Measurements from ENCODE around the gene SRD5A1.
A peak's percentile ranks its signal among the peaks of the same experiment; 100 is the strongest.

Gene SRD5A1, protein sequence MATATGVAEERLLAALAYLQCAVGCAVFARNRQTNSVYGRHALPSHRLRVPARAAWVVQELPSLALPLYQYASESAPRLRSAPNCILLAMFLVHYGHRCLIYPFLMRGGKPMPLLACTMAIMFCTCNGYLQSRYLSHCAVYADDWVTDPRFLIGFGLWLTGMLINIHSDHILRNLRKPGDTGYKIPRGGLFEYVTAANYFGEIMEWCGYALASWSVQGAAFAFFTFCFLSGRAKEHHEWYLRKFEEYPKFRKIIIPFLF
- 4.4 to 17.6 (median 9.2) reads per million in 3 experiments for total RNA-seq

DNA sequence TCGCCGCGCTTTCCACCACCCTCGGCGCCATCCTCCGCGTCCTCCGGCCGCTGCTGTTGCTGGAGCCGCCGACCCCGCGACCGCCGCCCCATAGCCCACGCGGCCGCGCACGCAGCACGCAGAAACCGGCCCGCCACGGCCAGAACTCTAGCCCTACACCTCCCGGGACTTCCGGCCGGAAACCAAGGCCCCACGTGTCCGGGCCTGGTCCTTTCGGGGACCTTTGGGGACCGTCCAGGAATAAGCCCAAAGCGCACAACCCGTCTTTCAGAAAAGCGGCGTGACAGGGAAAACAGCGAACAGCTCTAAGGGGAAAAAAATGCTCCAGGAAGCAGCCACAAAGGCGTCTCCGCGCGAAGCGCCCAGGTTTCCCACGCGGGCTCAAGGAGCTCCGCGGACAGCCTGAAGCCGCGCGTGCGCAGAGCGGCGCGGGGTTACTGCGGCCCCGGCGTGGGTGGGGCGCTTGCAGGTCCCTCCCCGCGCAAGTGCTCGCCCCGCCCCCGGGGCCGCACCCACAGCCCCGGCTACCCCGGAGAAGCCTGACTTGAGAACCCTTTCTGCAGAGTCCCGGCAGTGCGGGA, at the start of gene SRD5A1, which contains the start of gene NSUN2:
SRD5A1 (plus strand) TSS at position 553 of the 581 bp plus-strand sequence. CDS start 137 bp downstream, outside the sequence.
NSUN2 (minus strand) TSS at position 157 of the 581 bp plus-strand sequence; CDS start at position 92, 65 bp downstream.
- peak; percentile 94 for DNase-seq

DNA sequence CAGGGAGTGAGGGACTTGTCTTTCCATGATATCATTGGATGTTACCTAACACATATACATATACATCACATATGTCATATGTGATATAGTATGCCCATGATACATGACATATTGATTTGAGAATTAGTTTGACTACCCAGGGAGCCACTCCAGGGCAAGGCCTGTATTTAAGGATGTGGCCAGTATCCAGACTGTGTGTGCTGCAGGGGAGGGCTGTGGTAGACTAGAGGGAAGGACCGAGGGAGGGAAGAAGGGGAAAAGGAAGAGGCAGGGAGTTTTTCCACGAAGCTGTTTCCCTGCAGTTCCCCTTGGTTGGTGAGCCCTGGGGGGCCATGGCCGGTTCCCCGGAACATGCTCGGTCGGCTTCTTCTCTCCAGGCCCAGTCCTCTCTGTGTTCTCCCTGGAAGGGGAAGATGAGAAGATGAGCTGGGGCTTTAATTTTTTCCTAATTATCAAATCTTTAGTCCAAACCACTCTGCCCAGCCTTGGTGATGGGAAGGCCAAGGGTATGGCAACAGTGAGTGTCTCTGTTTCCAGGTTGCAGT, 49.1 kb upstream of the SRD5A1 start:
- DNase-seq = no peak

DNA sequence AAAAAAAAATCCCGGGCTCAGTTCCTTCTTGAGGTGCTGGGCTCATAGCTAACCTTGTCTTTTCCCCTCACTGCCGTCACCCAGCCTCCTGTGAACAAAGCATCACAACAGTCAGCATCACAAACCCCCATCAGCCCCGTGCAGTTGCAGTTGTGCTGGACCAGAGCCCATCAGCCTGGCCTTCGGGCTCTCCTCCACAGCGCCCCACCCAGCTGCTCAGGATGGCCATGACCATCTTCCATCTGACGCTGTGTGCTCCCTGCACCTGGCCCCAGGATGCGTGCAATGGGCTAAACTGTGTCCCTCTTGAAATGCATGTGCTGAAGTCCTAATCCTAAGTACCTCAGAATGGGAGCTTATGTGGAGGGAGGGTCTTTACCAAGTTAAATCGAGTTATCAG, 48.5 kb upstream of the SRD5A1 start:
- DNase-seq = no peak

DNA sequence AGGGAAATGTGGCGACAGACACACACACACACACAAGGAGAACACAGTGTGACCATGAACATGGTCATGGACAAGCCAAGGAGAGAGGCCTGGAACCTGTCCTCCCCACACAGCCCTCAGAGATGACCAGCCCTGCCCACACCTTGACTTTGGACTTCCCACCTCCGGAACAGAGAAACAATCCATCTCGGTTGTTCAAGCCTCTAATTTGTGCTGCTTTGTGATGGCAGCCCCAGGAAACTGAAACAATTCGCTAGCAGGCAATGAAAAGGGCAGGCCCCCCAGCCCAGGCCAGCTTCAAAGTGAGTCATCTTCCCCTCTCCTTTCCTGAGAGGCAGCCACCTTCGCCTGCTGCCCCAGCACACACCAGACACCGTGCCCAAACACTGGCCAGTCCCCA, 48.1 kb upstream of the SRD5A1 start:
- no peak for DNase-seq

DNA sequence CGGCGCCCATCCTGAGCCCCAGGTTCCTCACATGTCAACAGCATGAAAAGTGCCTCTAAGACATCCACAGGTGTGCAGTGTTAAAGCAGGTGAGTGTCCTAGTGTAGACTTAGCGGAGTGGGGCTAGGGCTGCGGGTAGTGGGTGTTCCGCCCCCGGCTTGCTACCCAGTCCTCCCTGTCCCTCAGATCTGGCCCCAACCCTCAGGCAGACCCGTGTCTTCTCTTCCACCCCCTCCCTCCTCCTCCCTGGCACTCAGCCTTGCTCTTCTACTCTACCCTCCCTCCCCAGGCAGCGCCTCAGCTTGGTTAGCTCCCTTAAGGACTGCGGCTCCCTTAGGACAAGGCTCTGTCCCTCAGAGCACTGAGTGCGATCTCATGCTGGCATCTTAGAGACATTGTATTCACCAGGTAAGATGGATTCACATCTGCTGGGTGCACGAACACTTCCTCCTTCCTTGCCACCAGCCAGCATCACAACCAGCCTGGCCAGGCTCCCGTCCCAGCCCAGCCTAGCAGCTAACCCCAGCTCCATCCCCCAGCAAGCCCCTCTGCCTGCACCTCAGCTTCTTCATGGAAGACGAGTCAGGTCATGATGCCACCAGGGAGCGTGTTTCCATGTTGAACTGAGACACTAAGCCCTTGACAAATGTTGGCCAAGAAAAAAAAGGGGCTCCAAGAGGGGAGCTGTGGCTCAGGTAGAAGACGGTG, 47.1 kb upstream of the SRD5A1 start:
- DNase-seq = no peak

DNA sequence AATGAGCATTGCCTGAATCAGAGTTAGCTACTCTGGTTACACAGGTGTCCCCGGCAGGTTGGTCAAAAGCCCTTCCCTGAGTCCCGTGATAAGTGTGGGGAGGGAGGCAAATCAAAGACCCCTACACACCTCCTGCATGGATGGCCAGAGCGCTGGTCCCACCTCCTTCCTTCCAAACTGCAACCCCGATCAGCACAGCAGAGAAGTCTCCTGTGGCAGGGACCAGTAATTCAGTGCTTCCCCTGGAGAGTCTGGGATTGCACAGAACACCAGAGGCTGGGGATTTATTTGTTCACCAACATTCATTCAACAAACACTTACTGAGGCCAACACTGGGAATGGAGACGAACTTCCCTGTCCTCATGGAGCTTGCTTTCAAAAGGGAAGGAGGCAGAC, 46.6 kb upstream of the SRD5A1 start:
- no peak for DNase-seq

DNA sequence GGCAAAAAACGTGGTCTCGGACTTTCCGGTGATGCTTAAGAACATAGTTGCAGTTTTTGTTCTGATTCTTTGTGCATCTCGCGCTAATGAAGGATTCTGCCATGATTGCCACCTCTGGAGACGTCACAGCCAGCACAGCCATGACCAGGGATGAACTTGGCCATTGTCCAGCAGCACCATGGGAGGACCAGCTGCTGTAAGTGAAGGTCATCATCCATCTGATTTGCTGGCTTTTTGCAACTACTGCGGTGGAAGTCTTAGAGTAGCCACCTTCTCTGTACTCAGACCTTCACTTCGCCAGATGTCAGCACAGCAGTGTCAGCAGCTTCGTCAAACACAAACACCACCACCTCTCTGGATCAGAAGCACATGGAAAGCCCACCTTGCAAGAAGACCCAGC, 46.1 kb upstream of the SRD5A1 start:
- DNase-seq = no peak

DNA sequence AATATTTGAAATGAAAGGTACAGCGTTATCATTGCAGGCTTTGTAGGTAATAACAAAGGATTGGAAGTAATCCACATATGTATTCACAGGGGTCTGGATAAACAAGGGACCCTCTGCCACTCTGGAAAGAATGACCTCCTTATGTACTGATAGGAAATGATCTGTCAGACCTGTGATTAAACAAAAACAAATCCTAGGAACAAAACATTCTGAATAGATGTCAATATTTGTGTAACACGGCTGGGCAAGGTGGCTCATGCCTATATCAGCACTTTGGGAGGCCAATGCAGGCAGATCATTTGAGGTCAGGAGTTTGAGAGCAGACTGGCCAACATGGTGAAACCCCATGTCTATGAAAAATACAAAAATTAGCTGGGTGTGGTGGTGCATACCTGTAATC, 42.7 kb upstream of the SRD5A1 start:
- no peak for DNase-seq

DNA sequence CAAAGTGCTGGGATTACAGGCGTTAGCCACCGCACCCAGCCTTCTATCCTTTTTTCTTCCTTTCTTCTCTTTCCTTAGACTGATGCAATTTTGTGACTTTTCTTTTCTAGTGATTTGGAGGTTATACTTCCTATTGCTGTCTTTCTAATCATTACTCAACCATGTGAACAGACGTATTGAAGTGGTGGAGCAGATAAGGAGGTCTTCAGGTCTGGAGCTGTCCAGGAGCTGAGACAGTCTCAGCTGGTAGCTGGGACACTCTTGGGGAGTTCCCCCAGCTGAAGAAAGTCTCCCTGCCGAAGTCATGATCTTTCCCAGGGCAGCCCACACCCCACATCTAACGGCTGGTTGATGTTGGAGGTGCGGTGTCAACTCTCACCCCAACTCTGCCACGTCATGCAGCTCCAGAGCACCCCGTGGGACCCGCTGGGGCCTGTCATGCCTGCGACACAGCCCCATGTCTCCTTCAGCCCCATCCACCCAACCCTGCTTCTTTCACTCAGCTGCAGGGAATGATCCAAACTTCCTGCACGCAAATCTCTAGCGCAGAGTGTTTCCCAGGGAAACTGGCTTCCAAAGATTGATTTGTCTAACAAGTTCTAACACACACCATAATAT, 41.5 kb upstream of the SRD5A1 start:
- no peak for DNase-seq

DNA sequence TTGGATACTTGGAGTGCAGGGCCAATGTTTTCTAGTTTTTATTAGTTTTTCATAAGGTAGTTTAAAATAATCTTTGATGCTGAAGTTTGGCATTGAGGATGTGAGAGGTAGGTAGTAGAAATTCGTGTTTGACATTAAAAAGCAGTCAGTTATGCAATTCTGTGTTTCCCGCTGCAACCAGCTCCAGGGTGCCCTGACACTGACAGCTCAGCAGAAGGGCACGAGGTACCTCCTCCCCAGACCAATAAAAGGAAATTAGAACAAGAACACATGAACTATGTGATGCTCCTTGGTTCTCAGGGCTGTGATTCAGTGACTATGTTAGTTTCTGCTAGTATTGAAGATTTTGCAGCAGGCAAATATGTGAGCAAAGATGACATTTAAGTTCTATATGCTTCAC, 40.6 kb upstream of the SRD5A1 start:
- DNase-seq = no peak

DNA sequence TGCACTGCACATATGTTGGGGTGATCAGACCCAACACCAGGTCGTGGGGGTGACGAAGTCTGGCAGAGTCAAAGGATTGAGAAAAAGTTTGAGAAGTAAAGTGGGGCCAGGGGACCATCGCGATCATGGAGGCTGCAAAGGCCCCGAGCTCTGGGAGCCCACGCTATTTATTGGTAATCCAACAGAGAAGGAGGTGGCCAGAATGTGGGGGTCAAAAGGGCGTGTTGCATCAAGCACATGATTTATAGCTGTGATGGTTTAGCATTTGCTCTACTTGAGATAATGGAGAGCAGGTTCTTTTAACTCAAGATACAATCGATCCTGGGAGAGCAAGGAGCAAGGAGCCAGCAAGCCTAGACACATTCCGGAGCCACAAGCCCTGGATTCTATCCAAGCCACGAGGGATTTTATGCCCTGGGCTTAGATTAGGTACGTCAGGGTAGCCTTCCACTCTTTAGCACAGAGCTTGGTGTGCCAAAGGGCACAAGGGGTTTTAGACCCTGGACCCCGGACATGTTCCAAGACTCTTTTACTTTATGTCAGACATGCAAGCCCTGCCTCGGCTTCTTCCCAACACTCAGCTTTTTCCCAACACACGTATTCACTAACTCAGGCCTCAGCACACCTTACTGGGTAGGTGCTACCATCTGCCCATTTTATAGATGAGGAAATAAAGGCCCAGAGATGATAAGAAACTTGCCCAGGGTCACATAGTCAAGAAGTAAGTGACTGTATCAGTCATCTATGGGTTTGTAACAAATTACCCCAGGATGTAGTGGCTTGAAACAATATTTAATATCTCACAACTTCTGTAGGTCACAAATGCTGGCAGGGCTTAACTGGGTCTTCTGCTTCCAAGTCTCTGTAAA, 39.9 kb upstream of the SRD5A1 start:
- DNase-seq = no peak

DNA sequence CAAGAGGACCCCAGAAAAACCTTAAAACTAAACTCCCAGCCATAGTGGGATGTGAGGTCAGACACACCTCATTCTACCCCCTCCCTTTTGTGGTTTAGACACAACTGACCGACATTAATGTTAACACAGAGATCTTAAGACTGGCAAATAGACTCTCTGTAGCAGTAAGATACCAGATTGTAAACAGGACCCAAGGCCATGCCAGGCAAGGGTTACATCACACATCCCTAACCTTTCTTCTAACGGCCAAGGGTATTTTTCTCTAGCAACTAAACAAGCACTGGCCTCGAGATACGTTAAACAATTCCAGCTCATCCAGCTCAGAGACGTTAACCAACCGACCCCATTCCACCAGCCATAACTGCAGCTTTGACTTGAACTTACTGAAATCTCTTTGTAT, 39.2 kb upstream of the SRD5A1 start:
- no peak for DNase-seq

DNA sequence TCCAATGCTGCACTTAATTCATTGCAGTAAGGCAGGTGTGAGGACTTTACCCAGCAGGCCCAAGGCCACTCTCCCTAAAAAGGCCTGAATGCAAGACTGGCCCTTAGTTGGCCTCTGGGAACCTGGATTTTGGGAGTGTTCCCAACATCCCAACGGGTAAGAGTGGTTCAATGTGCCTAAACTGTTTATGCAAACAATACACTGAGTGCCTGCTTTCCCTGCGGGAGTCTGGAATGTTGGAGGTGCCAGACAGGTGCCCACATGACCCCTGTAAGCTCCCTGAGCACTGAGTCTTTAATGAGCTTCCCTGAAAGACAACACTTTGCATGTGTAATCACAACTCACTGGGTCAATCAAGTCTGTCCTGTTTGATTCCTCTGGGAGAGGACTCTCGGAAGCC, 37.8 kb upstream of the SRD5A1 start:
- DNase-seq = no peak

DNA sequence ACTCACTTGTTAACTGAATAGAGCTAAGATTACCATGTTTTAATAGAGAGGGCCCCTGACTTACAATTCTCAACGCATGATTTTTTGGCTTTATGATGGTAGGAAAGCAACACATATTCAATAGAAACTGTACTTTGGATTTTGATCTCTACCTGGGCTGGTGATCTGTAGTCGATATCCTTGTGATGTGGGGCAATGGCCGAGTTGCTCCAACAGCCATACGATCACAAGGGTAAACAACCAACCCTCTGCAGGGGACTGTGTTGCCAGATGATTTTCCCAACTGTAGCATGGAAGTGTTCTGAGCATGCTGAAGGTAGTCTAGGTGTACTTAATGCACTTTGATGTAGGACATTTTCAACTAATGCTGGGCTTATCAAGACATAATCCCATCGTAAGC, 36.9 kb upstream of the SRD5A1 start:
- DNase-seq = no peak

DNA sequence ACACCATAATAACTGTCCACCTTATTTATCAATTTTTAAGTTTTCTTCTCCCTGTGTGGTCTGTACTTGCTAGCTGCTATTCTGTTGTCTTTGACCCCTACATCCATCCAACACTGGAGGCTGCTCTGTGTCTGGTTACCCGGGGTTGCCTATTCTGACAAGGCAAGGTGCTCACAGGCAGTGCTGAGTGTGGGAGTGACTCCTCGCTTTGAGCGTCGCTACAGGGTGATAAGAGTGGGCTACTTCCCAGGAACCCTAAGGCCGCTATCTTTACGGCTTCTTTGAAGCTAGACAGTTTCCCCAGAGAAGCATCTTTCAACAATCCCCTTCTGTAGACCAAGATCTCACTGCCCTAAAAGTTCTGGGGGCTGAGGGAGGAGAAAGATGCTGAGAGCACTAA, 35.7 kb upstream of the SRD5A1 start:
- no peak for DNase-seq

DNA sequence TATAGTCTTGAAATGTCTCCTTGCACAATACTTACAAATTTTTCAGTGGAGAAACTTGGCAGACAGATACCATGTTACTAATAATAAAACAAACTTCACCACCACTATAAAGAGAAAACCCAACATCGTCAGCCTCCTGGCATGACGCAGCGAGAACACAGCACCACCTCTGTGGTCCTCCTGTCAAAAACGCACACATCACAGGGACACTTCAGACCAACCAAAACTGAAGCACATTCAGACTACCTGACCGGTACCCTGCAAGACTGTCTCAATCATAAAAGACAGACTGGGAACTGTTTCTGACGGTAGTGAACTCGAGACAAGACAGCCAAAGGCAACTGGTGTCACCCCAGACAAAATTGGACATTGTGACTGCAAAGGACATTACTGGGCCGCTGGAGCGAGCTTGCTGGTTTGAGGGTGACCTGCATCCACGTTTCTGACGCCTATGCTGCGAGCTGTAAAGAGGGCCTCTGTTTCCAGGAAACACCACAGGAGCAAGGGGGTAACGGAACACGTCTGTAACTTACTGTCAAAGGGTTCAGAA, 34.8 kb upstream of the SRD5A1 start:
- DNase-seq = no peak

DNA sequence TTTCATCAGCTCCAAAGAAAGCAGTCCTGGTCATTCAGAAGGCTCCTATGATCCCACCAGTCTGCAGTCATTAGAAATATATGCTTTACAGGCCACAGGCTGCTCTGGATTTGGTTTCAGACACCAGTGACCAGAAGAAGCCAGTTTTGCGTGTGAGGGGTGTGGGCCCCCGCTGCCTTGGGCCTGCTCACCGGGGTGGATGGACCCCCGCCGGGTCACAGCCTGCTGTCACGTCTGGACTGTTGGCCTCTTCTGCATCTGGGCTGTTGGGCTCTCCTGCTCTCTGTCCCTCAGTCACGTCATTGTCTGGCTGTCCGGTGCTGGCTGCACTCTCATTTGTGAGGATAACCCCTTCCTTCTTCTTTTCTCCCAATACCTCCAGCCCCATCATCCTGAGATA, 33.5 kb upstream of the SRD5A1 start:
- DNase-seq = no peak

DNA sequence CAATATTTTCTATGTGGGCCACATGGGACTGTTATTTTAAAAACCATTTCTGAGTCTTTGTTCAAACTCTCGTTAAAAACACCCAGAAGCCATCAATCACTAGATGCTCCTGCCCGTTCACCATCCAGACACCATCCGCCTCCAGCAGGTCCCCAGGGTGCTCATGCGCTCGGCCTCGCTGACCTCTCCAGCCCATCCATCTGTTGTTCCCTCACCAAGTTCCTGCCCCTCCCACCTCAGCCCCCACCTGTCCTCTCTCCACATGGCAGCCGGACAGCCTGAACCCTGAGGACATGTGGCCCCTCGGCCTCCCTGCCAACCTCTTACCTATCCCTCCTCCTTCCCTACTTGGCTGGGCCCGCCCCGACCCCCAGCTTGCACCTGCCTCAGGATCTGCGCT, 32.0 kb upstream of the SRD5A1 start:
- no peak for DNase-seq

DNA sequence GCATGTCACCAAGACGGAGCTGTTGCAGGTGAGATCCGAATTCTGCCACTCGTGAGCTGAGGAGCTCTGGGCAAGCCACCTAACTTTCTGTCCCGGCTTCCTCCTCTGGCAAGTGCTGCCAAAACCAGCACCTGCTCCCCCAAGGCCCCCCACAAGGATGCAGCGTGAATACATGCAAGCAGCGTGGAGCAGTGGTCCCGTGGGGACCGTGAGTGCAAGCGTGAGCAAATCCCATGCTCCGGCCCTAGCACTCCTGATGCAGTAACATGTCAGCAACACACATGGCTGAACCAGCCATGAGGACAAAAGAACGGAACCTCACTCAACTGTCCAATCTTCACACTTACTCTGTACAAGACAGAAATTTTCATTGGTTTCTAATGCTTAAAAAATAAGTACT, 31.4 kb upstream of the SRD5A1 start:
- DNase-seq = no peak

DNA sequence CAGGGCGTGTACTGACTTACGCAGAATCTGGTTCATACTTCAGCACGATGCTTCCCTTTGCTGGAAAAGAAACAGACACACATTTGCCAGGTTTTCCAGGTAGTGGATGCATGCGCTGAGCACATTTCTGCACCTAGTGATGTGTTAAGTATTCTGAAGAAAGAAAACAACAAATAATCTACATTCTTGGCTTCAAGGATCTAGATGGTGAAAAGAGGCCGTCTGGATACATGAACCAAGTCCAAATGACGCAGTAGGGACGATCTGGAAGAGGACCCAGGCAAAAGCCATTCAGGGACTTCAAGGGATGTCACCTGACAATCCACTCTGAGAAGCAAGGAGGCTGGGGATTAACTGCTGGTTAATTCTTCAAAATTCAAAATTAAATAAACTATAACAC, 30.8 kb upstream of the SRD5A1 start:
- DNase-seq = no peak

DNA sequence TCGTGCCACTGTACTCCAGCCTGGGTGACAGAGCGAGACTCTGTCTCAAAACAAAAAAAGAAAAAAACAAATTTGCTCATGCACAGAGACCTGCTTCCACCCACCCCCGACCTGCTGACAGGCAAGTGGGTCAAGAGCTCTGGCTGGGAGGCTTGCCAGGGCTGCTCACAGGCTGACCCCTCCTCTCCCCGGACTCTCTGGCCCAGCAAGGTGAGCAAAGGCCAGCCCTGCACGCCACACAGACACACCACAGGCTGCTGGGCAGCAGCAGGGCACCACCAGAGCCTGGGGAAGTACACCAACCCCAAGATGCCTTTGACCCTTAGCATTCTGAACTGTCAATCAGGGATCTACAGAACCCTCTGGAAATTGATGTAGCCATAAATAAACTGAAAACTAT, 29.6 kb upstream of the SRD5A1 start:
- no peak for DNase-seq

DNA sequence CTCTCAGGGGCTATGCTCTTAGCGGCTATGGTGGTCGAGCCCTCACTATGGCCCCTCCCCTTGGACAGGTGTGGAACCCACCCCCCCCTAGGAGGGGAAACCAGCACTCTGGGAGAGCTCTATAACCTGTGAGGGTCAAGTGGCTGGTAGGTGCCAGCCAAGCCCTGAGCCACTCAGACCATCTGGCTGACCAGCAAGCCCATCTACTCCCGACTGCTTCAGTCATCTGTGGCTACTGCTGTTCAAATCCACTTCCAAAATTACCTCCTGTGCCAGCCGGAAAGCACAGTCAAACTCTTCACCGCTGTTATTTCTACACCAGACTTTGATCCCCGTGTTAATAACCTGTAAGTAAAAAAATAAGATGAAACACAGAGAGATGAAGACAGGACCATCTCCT, 28.9 kb upstream of the SRD5A1 start:
- DNase-seq = no peak

Measured in central memory CD4-positive, alpha-beta T cell (primary cell).